ENCODE measurements around the gene ME2.
"Not testable (repeated sequence)": the region's sequence is repeated elsewhere in the genome, so short reads cannot be mapped to it uniquely, and the experiment has no call there.

The ME2 gene

GRCh38 chr18:50949185-50949584, 70.3 kb downstream of the ME2 start:
- H3K9ac ChIP-seq (ENCODE audit: low read length), result no peak overlapping the region
- peaks cover 18% of the 10 kb centered on the region for H3K36me3 ChIP-seq (ENCODE audit: control insufficient read depth, insufficient read depth, low read length)
- H3K4me1 ChIP-seq (ENCODE audit: control insufficient read depth, insufficient read depth, low read length), result no peaks in the 10 kb centered on the region
- H3K4me3 ChIP-seq (ENCODE audit: low read depth, low read length), result no peak overlapping the region
- H3K27ac ChIP-seq (ENCODE audit: low read depth, low read length), result no peak overlapping the region
- H3K9me3 ChIP-seq (ENCODE audit: control insufficient read depth, insufficient read depth, low read depth, low read length), result no peaks in the 10 kb centered on the region
- H3K27me3 ChIP-seq (ENCODE audit: control insufficient read depth, insufficient read depth, low read length), result no peaks in the 10 kb centered on the region

- no peak overlapping the region for H3K9ac ChIP-seq (ENCODE audit: low read length)
- H3K27ac ChIP-seq (ENCODE audit: low read depth, low read length), result no peak overlapping the region
- no peaks in the 10 kb centered on the region for H3K27me3 ChIP-seq (ENCODE audit: control insufficient read depth, insufficient read depth, low read length)
- no peaks in the 10 kb centered on the region for H3K9me3 ChIP-seq (ENCODE audit: control insufficient read depth, insufficient read depth, low read depth, low read length)
- H3K4me1 ChIP-seq (ENCODE audit: control insufficient read depth, insufficient read depth, low read length), result peaks cover 5% of the 10 kb centered on the region; the same call in 1 of the 2 replicates
- H3K36me3 ChIP-seq (ENCODE audit: control insufficient read depth, insufficient read depth, low read length), result peaks cover 10% of the 10 kb centered on the region
- H3K4me3 ChIP-seq (ENCODE audit: low read depth, low read length), result no peak overlapping the region
Observed at GRCh38 chr18:50950626-50951025, 71.7 kb downstream of the ME2 start.

- Histone ChIP-seq H3K4me1 (ENCODE audit: control insufficient read depth, insufficient read depth, low read length) (peaks cover 6% of the 10 kb centered on the region; the same call in 1 of the 2 replicates), H3K36me3 (ENCODE audit: control insufficient read depth, insufficient read depth, low read length) (no peaks in the 10 kb centered on the region), H3K27me3 (ENCODE audit: control insufficient read depth, insufficient read depth, low read length) (no peaks in the 10 kb centered on the region), H3K4me3 (ENCODE audit: low read depth, low read length) (no peak overlapping the region), H3K27ac (ENCODE audit: low read depth, low read length) (no peak overlapping the region), H3K9me3 (ENCODE audit: control insufficient read depth, insufficient read depth, low read depth, low read length) (no peaks in the 10 kb centered on the region), H3K9ac (ENCODE audit: low read length) (no peak overlapping the region)
Observed at GRCh38 chr18:50953822-50954221, 74.9 kb downstream of the ME2 start.

GRCh38 chr18:50955253-50955652, 76.3 kb downstream of the ME2 start:
- Histone ChIP-seq H3K4me1 (ENCODE audit: control insufficient read depth, insufficient read depth, low read length) (peaks cover 6% of the 10 kb centered on the region; the same call in 1 of the 2 replicates), H3K4me3 (ENCODE audit: low read depth, low read length) (no peak overlapping the region), H3K9me3 (ENCODE audit: control insufficient read depth, insufficient read depth, low read depth, low read length) (no peaks in the 10 kb centered on the region), H3K36me3 (ENCODE audit: control insufficient read depth, insufficient read depth, low read length) (no peaks in the 10 kb centered on the region), H3K9ac (ENCODE audit: low read length) (no peak overlapping the region), H3K27ac (ENCODE audit: low read depth, low read length) (no peak overlapping the region), H3K27me3 (ENCODE audit: control insufficient read depth, insufficient read depth, low read length) (no peaks in the 10 kb centered on the region)

DNA sequence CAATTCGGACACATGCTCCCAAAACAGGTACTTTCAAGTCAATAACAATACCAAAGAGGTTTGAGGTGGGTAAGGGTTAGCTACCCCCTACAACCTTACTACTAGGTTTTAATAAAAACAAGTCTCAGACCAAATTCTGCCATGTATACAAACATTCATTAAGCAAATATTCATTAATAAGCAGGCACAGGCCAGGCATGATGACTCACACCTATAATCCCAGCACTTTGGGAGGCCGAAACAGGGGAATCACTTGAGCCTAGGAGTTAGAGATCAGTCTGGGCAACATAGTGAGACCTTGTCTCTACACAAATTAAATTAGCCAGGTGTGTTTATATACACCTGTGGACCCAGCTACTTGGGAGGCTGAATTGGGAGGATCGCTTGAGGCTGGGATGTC, 77.2 kb downstream of the ME2 start:
- no peak overlapping the region for H3K4me3 ChIP-seq (ENCODE audit: low read depth, low read length)
- 0 out of 2 replicates have a peak, but pooled peaks cover 7% of the 10 kb centered on the region for H3K9me3 ChIP-seq (ENCODE audit: control insufficient read depth, insufficient read depth, low read depth, low read length)
- no peak overlapping the region for H3K27ac ChIP-seq (ENCODE audit: low read depth, low read length)
- H3K9ac ChIP-seq (ENCODE audit: low read length), result no peak overlapping the region
- H3K4me1 ChIP-seq (ENCODE audit: control insufficient read depth, insufficient read depth, low read length), result peaks cover 6% of the 10 kb centered on the region; the same call in 1 of the 2 replicates
- H3K36me3 ChIP-seq (ENCODE audit: control insufficient read depth, insufficient read depth, low read length), result no peaks in the 10 kb centered on the region
- no peaks in the 10 kb centered on the region for H3K27me3 ChIP-seq (ENCODE audit: control insufficient read depth, insufficient read depth, low read length)

- no peaks in the 10 kb centered on the region for H3K36me3 ChIP-seq (ENCODE audit: control insufficient read depth, insufficient read depth, low read length)
- no peak overlapping the region for H3K4me3 ChIP-seq (ENCODE audit: low read depth, low read length)
- H3K4me1 ChIP-seq (ENCODE audit: control insufficient read depth, insufficient read depth, low read length), result no peaks in the 10 kb centered on the region
- peaks cover 34% of the 10 kb centered on the region for H3K9me3 ChIP-seq (ENCODE audit: control insufficient read depth, insufficient read depth, low read depth, low read length)
- no peak overlapping the region for H3K9ac ChIP-seq (ENCODE audit: low read length)
- no peaks in the 10 kb centered on the region for H3K27me3 ChIP-seq (ENCODE audit: control insufficient read depth, insufficient read depth, low read length)
- no peak overlapping the region for H3K27ac ChIP-seq (ENCODE audit: low read depth, low read length)
Observed at GRCh38 chr18:50961974-50962373, 83.1 kb downstream of the ME2 start.

DNA sequence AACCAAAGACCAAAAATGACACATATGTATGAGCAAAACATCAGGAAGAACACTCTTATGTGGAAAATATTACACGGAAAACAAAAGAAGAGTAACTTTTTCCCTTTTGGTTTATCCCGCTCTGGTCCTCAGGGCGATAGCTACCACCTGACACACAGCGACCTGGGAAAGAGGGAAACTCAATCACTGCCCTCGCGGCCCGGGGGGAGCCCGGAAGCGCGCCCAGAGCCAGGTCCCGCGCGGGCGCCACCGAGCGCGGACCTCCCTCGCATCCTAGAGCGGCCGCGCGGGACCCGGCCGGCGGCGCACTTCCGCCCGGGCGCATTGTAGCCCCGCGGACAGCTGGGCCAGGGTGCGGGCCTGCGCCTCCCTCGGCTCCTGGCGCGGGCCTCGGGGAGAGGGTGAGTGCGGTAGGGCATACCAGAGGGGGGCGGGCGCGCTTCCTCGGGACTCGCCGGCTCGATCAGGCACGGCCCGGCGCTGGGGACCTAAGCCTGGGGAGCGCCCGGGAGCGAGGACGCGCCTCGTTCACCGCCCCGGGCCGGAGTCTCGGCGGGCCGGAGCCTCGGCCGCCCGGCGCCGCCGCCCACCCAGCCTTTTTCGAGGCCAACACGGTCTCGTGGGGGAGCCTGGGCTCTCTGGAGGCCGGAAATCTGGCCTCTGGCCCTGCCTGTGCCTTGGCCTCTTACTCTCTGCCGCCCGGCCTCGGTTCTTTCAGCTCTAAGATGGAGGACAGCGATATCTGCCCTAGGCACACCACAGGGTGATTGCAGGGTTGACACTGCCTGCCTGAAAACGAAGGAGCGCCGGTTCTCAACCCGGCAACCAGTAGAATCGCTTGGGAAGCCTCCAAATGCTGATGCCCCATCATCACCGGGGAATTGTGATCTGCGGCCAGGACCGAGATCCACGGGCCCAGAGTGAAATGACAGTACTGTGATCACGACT, 89.1 kb downstream of the ME2 start, which contains the start of gene ELAC1:
ELAC1 (plus strand) TSS at position 327 of the 948 bp plus-strand sequence. CDS start 6,365 bp downstream, outside the sequence.
- Histone ChIP-seq H3K4me1 (ENCODE audit: control insufficient read depth, insufficient read depth, low read length) (peaks cover 19% of the 10 kb centered on the region), H3K9ac (ENCODE audit: low read length) (peak within 1 kb of the TSS; percentile 90), H3K27ac (ENCODE audit: low read depth, low read length) (peak within 1 kb of the TSS; percentile 92), H3K27me3 (ENCODE audit: control insufficient read depth, insufficient read depth, low read length) (no peaks in the 10 kb centered on the region), H3K4me3 (ENCODE audit: low read depth, low read length) (peak within 1 kb of the TSS; percentile 75), H3K36me3 (ENCODE audit: control insufficient read depth, insufficient read depth, low read length) (no peaks in the 10 kb centered on the region), H3K9me3 (ENCODE audit: control insufficient read depth, insufficient read depth, low read depth, low read length) (peaks cover 12% of the 10 kb centered on the region)

- H3K9me3 ChIP-seq (ENCODE audit: control insufficient read depth, insufficient read depth, low read depth, low read length), result no peaks in the 10 kb centered on the region
- peaks cover 19% of the 10 kb centered on the region for H3K4me1 ChIP-seq (ENCODE audit: control insufficient read depth, insufficient read depth, low read length)
- no peak overlapping the region for H3K9ac ChIP-seq (ENCODE audit: low read length)
- peak overlapping the region; percentile 75; the same call in 1 of the 2 replicates for H3K4me3 ChIP-seq (ENCODE audit: low read depth, low read length)
- H3K36me3 ChIP-seq (ENCODE audit: control insufficient read depth, insufficient read depth, low read length), result peaks cover 2% of the 10 kb centered on the region; the same call in 1 of the 2 replicates
- no peaks in the 10 kb centered on the region for H3K27me3 ChIP-seq (ENCODE audit: control insufficient read depth, insufficient read depth, low read length)
- no peak overlapping the region for H3K27ac ChIP-seq (ENCODE audit: low read depth, low read length)
Observed at GRCh38 chr18:50969448-50969847, 90.5 kb downstream of the ME2 start.

DNA sequence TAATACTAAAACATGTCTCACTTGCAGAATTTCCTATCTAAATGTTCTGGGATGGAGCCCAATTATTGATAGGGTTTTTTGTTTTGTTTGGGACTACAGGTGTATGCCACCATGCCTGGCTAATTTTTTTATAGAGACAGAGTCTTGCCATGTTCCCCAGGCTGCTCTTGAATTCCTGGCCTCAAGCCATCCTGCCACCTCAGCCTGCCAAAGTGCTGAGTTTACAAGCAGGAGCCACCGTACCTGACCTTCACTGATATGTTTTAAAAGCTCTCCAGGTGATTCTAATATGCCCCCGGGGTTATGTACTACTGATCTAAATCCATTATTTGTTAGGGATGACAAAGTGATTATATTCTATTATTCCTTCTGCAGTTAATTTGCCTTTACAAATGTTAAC, 91.1 kb downstream of the ME2 start:
- no peak overlapping the region for H3K27ac ChIP-seq (ENCODE audit: low read depth, low read length)
- H3K36me3 ChIP-seq (ENCODE audit: control insufficient read depth, insufficient read depth, low read length), result peaks cover 7% of the 10 kb centered on the region; the same call in 1 of the 2 replicates
- H3K9me3 ChIP-seq (ENCODE audit: control insufficient read depth, insufficient read depth, low read depth, low read length), result no peaks in the 10 kb centered on the region
- peaks cover 19% of the 10 kb centered on the region for H3K4me1 ChIP-seq (ENCODE audit: control insufficient read depth, insufficient read depth, low read length)
- no peak overlapping the region for H3K9ac ChIP-seq (ENCODE audit: low read length)
- no peaks in the 10 kb centered on the region for H3K27me3 ChIP-seq (ENCODE audit: control insufficient read depth, insufficient read depth, low read length)
- H3K4me3 ChIP-seq (ENCODE audit: low read depth, low read length), result no peak overlapping the region

GRCh38 chr18:50972404-50972803, 93.5 kb downstream of the ME2 start:
- Histone ChIP-seq H3K9me3 (ENCODE audit: control insufficient read depth, insufficient read depth, low read depth, low read length) (peaks cover 18% of the 10 kb centered on the region), H3K4me1 (ENCODE audit: control insufficient read depth, insufficient read depth, low read length) (peaks cover 17% of the 10 kb centered on the region), H3K36me3 (ENCODE audit: control insufficient read depth, insufficient read depth, low read length) (peaks cover 26% of the 10 kb centered on the region)
- H3K27ac ChIP-seq (ENCODE audit: low read depth, low read length); H3K4me3 ChIP-seq (ENCODE audit: low read depth, low read length); H3K9ac ChIP-seq (ENCODE audit: low read length); H3K27me3 ChIP-seq (ENCODE audit: control insufficient read depth, insufficient read depth, low read length): not testable (repeated sequence)

Measured in HUES6 (cell line).